SK-N-SH (cell line): Measurements from ENCODE around the gene RARA. TPM values are rescaled to one million over a fixed set of nuclear protein-coding genes. Genes with fewer than 3 reads are reported as not detected.

Source experiments
- CTCF ChIA-PET: fragments of 300-600, 350-600 bp; formaldehyde crosslinking; extraction: SDS; loops from one replicate; lab custom pipeline; 2021; lab: Yijun Ruan, JAX
- POLR2A ChIA-PET: fragments of 350-600 bp; sonication (Branson Sonifier 250); formaldehyde crosslinking; extraction: SDS; loops from one replicate; lab custom pipeline; 2020; ENCODE audit warnings: antibody characterized with exemption, inconsistent platforms; lab: Yijun Ruan, JAX
- DNase-seq: peaks from one replicate; pipeline ENCODE4 v3.0.0; 2012
- H2AFZ ChIP-seq: fragments of 200-600 bp; sonication (generic); 2 replicates; pipeline ENCODE4 v1.8.1; 2016; ENCODE audit warnings: antibody characterized with exemption, mild to moderate bottlenecking, low read depth
- H3F3A ChIP-seq: fragments of 200-600 bp; sonication (generic); replicated peaks from 2 replicates; pipeline ENCODE3; 2016; ENCODE audit warnings: antibody characterized with exemption, mild to moderate bottlenecking; ENCODE audit not compliant: insufficient read depth
- H3K27ac ChIP-seq, 2 experiments: fragments of 200-500 bp in 1 of 2; fragments of 200-600 bp in 1 of 2; sonication (Bioruptor generic) in 1 of 2; sonication (generic), shearing (Covaris generic) in 1 of 2; 2 replicates each; pipeline versions ENCODE4 v1.5.1 to v1.6.1; 2014 to 2016; ENCODE audit warnings: low read depth in 2 of 2, inconsistent platforms in 1 of 2, low read length in 1 of 2, mild to moderate bottlenecking in 1 of 2, mixed read lengths in 1 of 2
- H3K27me3 ChIP-seq: fragments of 200-600 bp; sonication (generic), shearing (Covaris generic); 2 replicates; pipeline ENCODE4 v1.6.1; 2016; ENCODE audit warnings: mixed run types; ENCODE audit not compliant: insufficient read depth
- H3K36me3 ChIP-seq, 2 experiments: fragments of 200-500 bp in 1 of 2; fragments of 200-600 bp in 1 of 2; sonication (Bioruptor generic) in 1 of 2; sonication (generic) in 1 of 2; replicated peaks in 1 of 2; 2 replicates each; pipeline versions ENCODE3 to v1.5.1; 2014 to 2016; ENCODE audit warnings: low read length in 1 of 2, mild to moderate bottlenecking in 1 of 2; ENCODE audit not compliant: insufficient read depth in 2 of 2, control insufficient read depth in 1 of 2
- H3K4me1 ChIP-seq, 2 experiments: fragments of 200-500 bp in 1 of 2; fragments of 200-600 bp in 1 of 2; sonication (Bioruptor generic) in 1 of 2; sonication (generic), shearing (Covaris generic) in 1 of 2; 2 replicates each; pipeline versions ENCODE4 v1.5.1 to v1.6.1; 2014 to 2016; ENCODE audit warnings: low read depth in 1 of 2, low read length in 1 of 2, mixed run types in 1 of 2; ENCODE audit not compliant: insufficient read depth in 2 of 2, control insufficient read depth in 1 of 2
- H3K4me2 ChIP-seq: fragments of 200-600 bp; sonication (generic), shearing (Covaris generic); 2 replicates; pipeline ENCODE4 v1.6.1; 2017; ENCODE audit warnings: mixed run types
- H3K4me3 ChIP-seq, 2 experiments: fragments of 200-500 bp in 1 of 2; fragments of 200-600 bp in 1 of 2; sonication (Bioruptor generic) in 1 of 2; sonication (generic), shearing (Covaris generic) in 1 of 2; 2 replicates each; pipeline versions ENCODE4 v1.5.1 to v1.8.1; 2014 to 2016; ENCODE audit warnings: low read depth in 2 of 2, inconsistent platforms in 1 of 2, low read length in 1 of 2, mild to moderate bottlenecking in 1 of 2, mixed read lengths in 1 of 2, moderate library complexity in 1 of 2
- H3K79me2 ChIP-seq: fragments of 200-600 bp; sonication (generic); 2 replicates; pipeline ENCODE4 v1.8.1; 2017; ENCODE audit warnings: mild to moderate bottlenecking; ENCODE audit not compliant: insufficient read depth
- H3K9ac ChIP-seq: fragments of 200-600 bp; sonication (generic); 2 replicates; pipeline ENCODE4 v1.6.1; 2017; ENCODE audit warnings: mixed run types
- H3K9me2 ChIP-seq: fragments of 200-600 bp; sonication (generic); 2 replicates; pipeline ENCODE4 v1.6.1; 2017; ENCODE audit warnings: mixed run types
- H3K9me3 ChIP-seq: fragments of 200-600 bp; sonication (generic); 2 replicates; pipeline ENCODE4 v1.6.1; 2017; ENCODE audit warnings: mixed run types, mild to moderate bottlenecking, moderate library complexity
- H4K20me1 ChIP-seq: fragments of 200-600 bp; sonication (generic); 2 replicates; pipeline ENCODE4 v1.6.1; 2017; ENCODE audit warnings: mild to moderate bottlenecking, mixed run types; ENCODE audit not compliant: insufficient read depth
- CHD2 ChIP-seq: fragments of 150-350 bp; IDR thresholded peaks from 2 replicates; pipeline ENCODE4 v1.6.1; 2018; ENCODE audit warnings: low read length; ENCODE audit not compliant: partially characterized antibody
- ELF1 ChIP-seq: IDR thresholded peaks from 2 replicates; pipeline ENCODE4 v1.4.0; 2012
- EP300 ChIP-seq, 2 experiments: IDR thresholded peaks; 2 replicates each; pipeline versions ENCODE4 v1.4.0 to v1.6.1; 2012; ENCODE audit warnings: borderline replicate concordance in 1 of 2, low read depth in 1 of 2, low read length in 1 of 2
- EZH2phosphoT487 ChIP-seq: fragments of 200-600 bp; sonication (generic); IDR thresholded peaks from 2 replicates; pipeline ENCODE4 v1.6.1; 2017; ENCODE audit warnings: low read depth, mixed run types, mild to moderate bottlenecking, antibody characterized with exemption, moderate library complexity, borderline replicate concordance
- FOSL2 ChIP-seq: IDR thresholded peaks from 2 replicates; pipeline ENCODE4 v1.4.0; 2012; ENCODE audit warnings: low read depth, mild to moderate bottlenecking, moderate library complexity, borderline replicate concordance
- FOXJ3 ChIP-seq: sonication (generic); formaldehyde crosslinking; IDR thresholded peaks from 2 replicates; pipeline ENCODE4 v1.5.1; 2020; ENCODE audit warnings: mild to moderate bottlenecking, missing genetic modification reagents
- FOXM1 ChIP-seq: IDR thresholded peaks from 2 replicates; pipeline ENCODE4 v1.4.0; 2012; ENCODE audit warnings: low read depth, mild to moderate bottlenecking
- GABPA ChIP-seq: IDR thresholded peaks from 2 replicates; pipeline ENCODE4 v1.4.0; 2012; ENCODE audit warnings: low read depth, mild to moderate bottlenecking
- GATA2 ChIP-seq: sonication (generic); formaldehyde crosslinking; IDR thresholded peaks from 2 replicates; pipeline ENCODE4 v1.5.0; 2020; ENCODE audit warnings: mild to moderate bottlenecking, missing genetic modification reagents
- JUND ChIP-seq: IDR thresholded peaks from 2 replicates; pipeline ENCODE4 v1.4.0; 2012
- MEF2A ChIP-seq: IDR thresholded peaks from 2 replicates; pipeline ENCODE4 v1.4.0; 2012; ENCODE audit warnings: low read depth, borderline replicate concordance
- MXI1 ChIP-seq: IDR thresholded peaks from 2 replicates; pipeline ENCODE4 v1.6.1; 2012; ENCODE audit warnings: mild to moderate bottlenecking, low read depth, low read length, improper control_type of control experiment
- NRF1 ChIP-seq: IDR thresholded peaks from 2 replicates; pipeline ENCODE4 v1.6.1; 2012; ENCODE audit warnings: low read depth, mild to moderate bottlenecking, low read length
- POLR2AphosphoS5 ChIP-seq: IDR thresholded peaks from 2 replicates; pipeline ENCODE4 v1.6.1; 2012; ENCODE audit warnings: low read depth, low read length
- RAD21 ChIP-seq: IDR thresholded peaks from 2 replicates; pipeline ENCODE4 v1.6.1; 2012; ENCODE audit warnings: mild to moderate bottlenecking, low read length
- RCOR1 ChIP-seq: fragments of 150-350 bp; IDR thresholded peaks from 2 replicates; pipeline ENCODE4 v1.6.1; 2017; ENCODE audit warnings: antibody characterized with exemption, low read length
- RFX5 ChIP-seq: IDR thresholded peaks from 2 replicates; pipeline ENCODE4 v1.6.1; 2012; ENCODE audit warnings: mild to moderate bottlenecking, improper control_type of control experiment, low read length
- SIN3A ChIP-seq: IDR thresholded peaks from 2 replicates; pipeline ENCODE4 v1.6.1; 2012; ENCODE audit warnings: low read depth, mild to moderate bottlenecking, low read length, moderate library complexity, borderline replicate concordance
- TCF12 ChIP-seq: IDR thresholded peaks from 2 replicates; pipeline ENCODE4 v1.4.0; 2012
- TEAD4 ChIP-seq: IDR thresholded peaks from 2 replicates; pipeline ENCODE4 v1.4.0; 2012; ENCODE audit warnings: mild to moderate bottlenecking, borderline replicate concordance; ENCODE audit not compliant: insufficient read depth
- YY1 ChIP-seq: IDR thresholded peaks from 2 replicates; pipeline ENCODE4 v1.4.0; 2012; ENCODE audit warnings: low read depth, mild to moderate bottlenecking
- WGBS: methylation state at CpG from one replicate; pipeline ENCODE4 v1.1.6; 2017; ENCODE audit warnings: low lambda C conversion rate; 5-methylcytosine and 5-hydroxymethylcytosine counted together
- polyA plus RNA-seq, 3 experiments: library from polyadenylated mRNA; depleted of rRNA; stranded (reverse); fragments of >200 nt; gene quantifications; 2 replicates each; pipeline ENCODE4 v1.2.3, GENCODE V29; 2012
- TF ChIP-seq, protein P1 (sequence below): IDR thresholded peaks from 2 replicates; pipeline ENCODE4 v1.4.0; 2012; ENCODE audit warnings: low read depth, borderline replicate concordance

The RARA gene
- polyA plus RNA-seq, 1 of the 3 experiments (the other 2 are of a cell fraction): 13.3 TPM

DNA sequence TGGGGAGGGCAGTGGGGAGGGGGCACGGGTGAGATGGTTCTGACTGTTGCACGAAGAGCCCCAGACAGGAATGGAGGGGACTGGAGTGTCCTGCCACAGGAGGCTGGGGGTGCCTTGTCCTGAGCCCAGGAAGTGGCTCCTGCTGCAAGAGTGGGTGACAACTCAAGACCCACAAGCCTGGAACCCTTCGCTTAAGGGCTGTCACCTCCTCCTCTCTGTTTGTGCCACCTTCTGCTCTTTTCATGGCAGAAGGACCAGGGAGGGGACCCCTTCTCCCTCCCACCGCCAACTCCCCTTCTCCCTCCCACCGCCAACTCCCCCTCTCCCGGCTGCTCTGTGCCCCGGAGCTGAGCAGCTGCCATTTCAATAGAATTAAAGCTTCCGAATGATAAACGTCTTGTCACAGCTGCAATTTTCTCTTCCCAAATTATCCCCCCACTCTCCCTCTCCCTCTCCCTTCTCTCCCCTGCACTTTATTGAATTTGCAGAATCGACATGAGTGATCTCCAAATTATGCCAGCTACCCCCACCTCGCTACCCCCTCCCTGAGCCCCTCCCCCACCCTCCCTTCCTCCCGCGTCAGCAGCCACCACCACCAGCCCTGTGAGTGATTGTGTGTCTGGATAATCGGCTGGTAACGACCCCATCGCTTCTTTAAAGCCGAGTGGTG, 41.8 kb downstream of the RARA start:
- peak overlapping the region; percentile 33; the same call in 1 of the 2 replicates for H3K4me2 ChIP-seq
- peaks cover 41 to 96% of the 10 kb centered on the region in 2 experiments for H3K4me1 ChIP-seq
- no peaks in the 10 kb centered on the region for H3K9me3 ChIP-seq
- no peaks in the 10 kb centered on the region for H3K9me2 ChIP-seq
- ChIA-PET POLR2A (interaction anchor here (0.6 to 4.7 kb wide), 13 partner anchors 9 to 1338 kb away, joined by 3 to 24 read pairs (median 4); partner anchors contain the start of genes RARA and SMARCE1), CTCF (interaction anchor here (1.4 to 57.6 kb wide), 8 partner anchors 11 to 207 kb away, joined by 3 to 1706 read pairs (median 173); partner anchors contain the start of genes CCR7, CDC6, RARA and TOP2A)
- peaks cover 39 to 51% of the 10 kb centered on the region in 2 experiments for H3K36me3 ChIP-seq
- peaks cover 52% of the 10 kb centered on the region for H4K20me1 ChIP-seq
- peaks cover 6% of the 10 kb centered on the region for H3F3A ChIP-seq
- H3K9ac ChIP-seq: no peak overlapping the region
- WGBS: 67% methylated on average over 15 of the region's 17 CpGs
- peak; percentile 87 for DNase-seq
- peak; percentile 26; the same call in 1 of the 2 replicates for TF ChIP-seq RAD21
- no peak for TF ChIP-seq JUND
- no peak; the same call in none of the 2 replicates for TF ChIP-seq MXI1
- TF ChIP-seq EP300 (IDR thresholded peaks at IDR 0.05; ENCODE audit: borderline replicate concordance in 1 of 2, low read depth in 1 of 2, low read length in 1 of 2): peak in 1 of 2 experiments; percentile 92; a peak in 2 of 4 replicates
- TF ChIP-seq TEAD4: no peak
- TF ChIP-seq, protein P1, sequence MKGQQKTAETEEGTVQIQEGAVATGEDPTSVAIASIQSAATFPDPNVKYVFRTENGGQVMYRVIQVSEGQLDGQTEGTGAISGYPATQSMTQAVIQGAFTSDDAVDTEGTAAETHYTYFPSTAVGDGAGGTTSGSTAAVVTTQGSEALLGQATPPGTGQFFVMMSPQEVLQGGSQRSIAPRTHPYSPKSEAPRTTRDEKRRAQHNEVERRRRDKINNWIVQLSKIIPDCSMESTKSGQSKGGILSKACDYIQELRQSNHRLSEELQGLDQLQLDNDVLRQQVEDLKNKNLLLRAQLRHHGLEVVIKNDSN: no peak
- TF ChIP-seq TCF12: no peak; the same call in 1 of the 2 replicates
- TF ChIP-seq NRF1: no peak
- no peak for TF ChIP-seq FOSL2
- no peak for TF ChIP-seq SIN3A
- no peak for TF ChIP-seq MEF2A
- TF ChIP-seq RCOR1: peak; percentile 92
- no peak for TF ChIP-seq FOXM1
- TF ChIP-seq YY1: no peak
- no peak; the same call in 1 of the 2 replicates for TF ChIP-seq RFX5
- TF ChIP-seq POLR2AphosphoS5: no peak
- peak; percentile 13; the same call in 1 of the 2 replicates for TF ChIP-seq FOXJ3 (CRISPR knock-in tag)
- TF ChIP-seq GATA2 (CRISPR knock-in tag): peak; percentile 61
- no peak for TF ChIP-seq EZH2phosphoT487
- TF ChIP-seq CHD2: peak; percentile 88
- no peak for TF ChIP-seq GABPA
- TF ChIP-seq ELF1: no peak
- H3K4me3 ChIP-seq: no peak overlapping the region; a peak in 1 of 4 replicates
- no peak overlapping the region for H2AFZ ChIP-seq
- peak overlapping the region; percentile 39 to 99 for H3K27ac ChIP-seq
- H3K27me3 ChIP-seq: no peaks in the 10 kb centered on the region
- H3K79me2 ChIP-seq: peaks cover 42% of the 10 kb centered on the region
